Effector memory CD8-positive, alpha-beta T cell (primary cell): ENCODE results near the gene KAT6B.

ENCODE experiments used
- ATAC-seq: fragments of 150-1000 bp; cut with Tn5 transposase; replicated peaks from 2 replicates; pipeline ENCODE4 v1.10.0; 2021; ENCODE audit warnings: mild to moderate bottlenecking, moderate library complexity
- DNase-seq, 3 experiments: peaks; one replicate each; pipeline ENCODE4 v3.0.0; 2021
- H3K27ac Mint-ChIP-seq, 2 donors: one replicate each; pipeline ENCODE4 v1.8.0; 2022; ENCODE audit warnings: mild to moderate bottlenecking in 2 of 2, mixed read lengths in 2 of 2, moderate library complexity in 2 of 2
- H3K27me3 Mint-ChIP-seq, 2 donors: one replicate each; pipeline ENCODE4 v1.8.0; 2022; ENCODE audit warnings: mixed read lengths in 2 of 2
- H3K36me3 Mint-ChIP-seq: one replicate; pipeline ENCODE4 v1.8.0; 2022; ENCODE audit warnings: mild to moderate bottlenecking, moderate library complexity, mixed read lengths; ENCODE audit not compliant: insufficient read depth
- H3K4me1 Mint-ChIP-seq, 2 donors: one replicate each; pipeline ENCODE4 v1.8.0; 2022; ENCODE audit warnings: low read depth in 2 of 2, mixed read lengths in 2 of 2
- H3K4me3 Mint-ChIP-seq, 2 donors: one replicate each; pipeline ENCODE4 v1.8.0; 2022; ENCODE audit warnings: mild to moderate bottlenecking in 2 of 2, mixed read lengths in 2 of 2, moderate library complexity in 2 of 2
- H3K9me3 Mint-ChIP-seq, 2 donors: one replicate each; pipeline ENCODE4 v1.8.0; 2022; ENCODE audit warnings: mixed read lengths in 2 of 2

KAT6B gene

GRCh38 chr10:75008952-75009351 lies 182.6 kb downstream of the KAT6B start:
- Mint-ChIP-seq H3K36me3 (peaks cover 16% of the 10 kb centered on the region), H3K9me3 (no peaks in the 10 kb centered on the region), H3K4me1 (peaks cover 25 to 33% of the 10 kb centered on the region in 2 donors), H3K27ac (peak overlapping the region; percentile 80 to 81), H3K27me3 (no peaks in the 10 kb centered on the region), H3K4me3 (peak overlapping the region in 1 of 2 donors; percentile 68)
- no peak for DNase-seq
- ATAC-seq = peak; percentile 61

GRCh38 chr10:75009426-75009825 lies 183.0 kb downstream of the KAT6B start:
- Mint-ChIP-seq H3K36me3 (peaks cover 16% of the 10 kb centered on the region), H3K4me3 (peak overlapping the region in 1 of 2 donors; percentile 68), H3K27ac (peak overlapping the region; percentile 80 to 81), H3K4me1 (peaks cover 27 to 36% of the 10 kb centered on the region in 2 donors), H3K27me3 (no peaks in the 10 kb centered on the region), H3K9me3 (no peaks in the 10 kb centered on the region)
- DNase-seq = no peak
- ATAC-seq = no peak

DNA sequence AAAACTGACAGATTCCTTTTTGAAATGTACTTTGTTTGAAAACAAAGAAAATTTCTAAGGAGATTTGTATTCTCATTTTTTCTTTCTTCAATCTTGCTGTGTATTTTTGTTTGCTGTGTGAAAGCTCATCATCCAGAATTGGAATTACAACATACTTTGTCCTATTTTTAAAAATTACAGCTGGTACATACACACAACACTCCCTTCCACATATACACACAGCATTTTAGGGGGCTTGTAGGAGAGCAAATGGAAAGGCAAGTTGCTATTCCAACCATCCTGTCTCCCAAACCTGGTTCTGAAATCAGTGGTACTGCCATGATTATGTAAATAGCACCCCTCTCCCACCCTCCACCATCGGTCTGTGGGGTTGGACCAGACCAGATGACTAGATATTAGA lies 184.0 kb downstream of the KAT6B start:
- no peak for DNase-seq
- ATAC-seq = no peak
- Mint-ChIP-seq H3K27me3 (no peaks in the 10 kb centered on the region), H3K4me3 (no peak overlapping the region), H3K9me3 (no peaks in the 10 kb centered on the region), H3K36me3 (peaks cover 8% of the 10 kb centered on the region), H3K27ac (peak overlapping the region; percentile 49 to 80), H3K4me1 (peaks cover 33 to 45% of the 10 kb centered on the region in 2 donors)

- ATAC-seq (no peak), DNase-seq (no peak)
- H3K4me3 Mint-ChIP-seq = no peak overlapping the region
- H3K4me1 Mint-ChIP-seq = peaks cover 38 to 48% of the 10 kb centered on the region in 2 donors
- H3K27me3 Mint-ChIP-seq = no peaks in the 10 kb centered on the region
- peak overlapping the region in 1 of 2 donors; percentile 89 for H3K27ac Mint-ChIP-seq
- H3K9me3 Mint-ChIP-seq = no peaks in the 10 kb centered on the region
- H3K36me3 Mint-ChIP-seq = peaks cover 5% of the 10 kb centered on the region
Observed at GRCh38 chr10:75011221-75011620, 184.8 kb downstream of the KAT6B start.

GRCh38 chr10:75012471-75012870 lies 186.1 kb downstream of the KAT6B start:
- peak overlapping the region; percentile 2 to 6 for H3K4me3 Mint-ChIP-seq

GRCh38 chr10:75013007-75013406 lies 186.6 kb downstream of the KAT6B start:
- Mint-ChIP-seq H3K4me3 (peak overlapping the region in 1 of 2 donors; percentile 2), H3K9me3 (no peaks in the 10 kb centered on the region), H3K36me3 (peaks cover 7% of the 10 kb centered on the region), H3K27me3 (no peaks in the 10 kb centered on the region), H3K4me1 (peaks cover 31 to 37% of the 10 kb centered on the region in 2 donors), H3K27ac (peak overlapping the region; percentile 89 to 92)
- no peak for ATAC-seq
- no peak for DNase-seq

More at GRCh38 chr10:75012471-75012870, 186.1 kb downstream of the KAT6B start:
- ATAC-seq = no peak
- H3K27ac Mint-ChIP-seq = peak overlapping the region; percentile 89 to 92
- no peaks in the 10 kb centered on the region for H3K9me3 Mint-ChIP-seq
- H3K27me3 Mint-ChIP-seq = no peaks in the 10 kb centered on the region
- peaks cover 35 to 42% of the 10 kb centered on the region in 2 donors for H3K4me1 Mint-ChIP-seq
- no peak for DNase-seq
- peaks cover 7% of the 10 kb centered on the region for H3K36me3 Mint-ChIP-seq

- DNase-seq (no peak), ATAC-seq (no peak)
- Mint-ChIP-seq H3K36me3 (peaks cover 7% of the 10 kb centered on the region), H3K27me3 (no peaks in the 10 kb centered on the region), H3K27ac (peak overlapping the region; percentile 89 to 92), H3K4me1 (peaks cover 29 to 33% of the 10 kb centered on the region in 2 donors), H3K4me3 (peak overlapping the region; percentile 73 to 77), H3K9me3 (no peaks in the 10 kb centered on the region)
Observed at GRCh38 chr10:75013522-75013921, 187.1 kb downstream of the KAT6B start.

DNA sequence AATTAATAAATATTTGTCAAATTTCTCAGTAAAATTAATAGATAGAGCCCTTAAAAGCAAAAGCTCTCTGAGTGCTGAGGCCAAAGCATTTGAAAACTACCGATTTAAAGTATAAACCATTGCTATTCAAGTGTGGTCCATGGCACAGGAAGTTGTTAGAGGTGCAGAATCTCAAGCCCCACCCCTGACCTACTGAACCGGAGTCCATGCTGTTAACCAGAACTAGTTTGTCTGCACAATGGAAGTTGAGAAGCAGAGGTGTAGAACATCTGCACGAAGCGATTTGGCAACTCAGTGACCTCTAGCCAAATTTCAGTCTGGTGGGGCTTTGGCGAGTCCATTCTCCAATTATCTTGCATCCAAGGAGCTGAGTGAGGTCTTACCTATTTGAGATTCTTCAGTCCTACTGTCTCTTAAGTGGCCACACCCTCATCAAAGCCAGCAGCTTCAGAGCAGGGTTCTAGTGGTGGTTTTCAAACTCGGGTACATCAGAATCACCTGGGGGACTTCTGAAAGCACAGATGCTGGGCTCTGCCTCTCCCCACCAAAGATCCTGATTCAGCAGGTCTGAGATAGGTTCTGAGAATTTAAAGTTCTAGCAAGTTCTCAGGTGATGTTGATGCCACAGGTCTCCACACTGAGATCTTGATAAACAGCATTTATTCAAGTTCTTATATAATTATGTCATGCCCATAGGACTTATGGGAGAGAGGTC lies 188.3 kb downstream of the KAT6B start:
- peak overlapping the region; percentile 73 to 77 for H3K4me3 Mint-ChIP-seq

GRCh38 chr10:75015442-75015841 lies 189.0 kb downstream of the KAT6B start:
- Mint-ChIP-seq H3K27me3 (no peaks in the 10 kb centered on the region), H3K36me3 (peaks cover 7% of the 10 kb centered on the region), H3K4me3 (peak overlapping the region in 1 of 2 donors; percentile 3), H3K9me3 (no peaks in the 10 kb centered on the region), H3K4me1 (peaks cover 29 to 31% of the 10 kb centered on the region in 2 donors), H3K27ac (peak overlapping the region in 1 of 2 donors; percentile 92)
- DNase-seq (no peak), ATAC-seq (no peak)

More for the DNA sequence above, 188.3 kb downstream of the KAT6B start:
- DNase-seq = peak; percentile 39 to 54 (median 51)
- H3K9me3 Mint-ChIP-seq = no peaks in the 10 kb centered on the region
- peaks cover 29 to 31% of the 10 kb centered on the region in 2 donors for H3K4me1 Mint-ChIP-seq
- peak; percentile 99 for ATAC-seq
- H3K27ac Mint-ChIP-seq = peak overlapping the region; percentile 89 to 92
- peaks cover 7% of the 10 kb centered on the region for H3K36me3 Mint-ChIP-seq
- H3K27me3 Mint-ChIP-seq = no peaks in the 10 kb centered on the region

DNA sequence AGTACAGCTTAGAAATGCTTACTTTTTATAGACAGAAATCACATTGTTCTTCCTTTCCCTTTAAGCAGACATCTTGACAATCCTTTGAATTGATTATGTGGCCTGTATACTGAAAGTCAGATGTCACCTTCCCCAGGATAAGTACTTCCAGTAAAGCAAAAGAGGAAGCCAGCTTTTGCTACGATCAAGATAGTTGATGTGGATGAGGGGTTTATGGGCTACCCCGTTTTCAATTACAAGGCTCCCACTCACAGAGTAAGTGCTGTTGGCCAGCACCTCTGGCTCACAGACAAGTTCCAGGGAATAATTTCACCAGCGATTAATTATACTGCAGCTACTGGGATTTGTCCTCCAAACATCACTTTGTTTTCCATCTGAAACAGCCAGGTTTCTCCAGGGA lies 189.9 kb downstream of the KAT6B start:
- peak overlapping the region in 1 of 2 donors; percentile 92 for H3K27ac Mint-ChIP-seq
- DNase-seq (no peak), ATAC-seq (no peak)
- no peaks in the 10 kb centered on the region for H3K27me3 Mint-ChIP-seq
- H3K4me1 Mint-ChIP-seq = peaks cover 29 to 31% of the 10 kb centered on the region in 2 donors
- peaks cover 10% of the 10 kb centered on the region for H3K36me3 Mint-ChIP-seq
- no peak overlapping the region for H3K4me3 Mint-ChIP-seq
- H3K9me3 Mint-ChIP-seq = no peaks in the 10 kb centered on the region

GRCh38 chr10:75018251-75018650 lies 191.9 kb downstream of the KAT6B start:
- peak overlapping the region in 1 of 2 donors; percentile 60 for H3K27ac Mint-ChIP-seq
- H3K36me3 Mint-ChIP-seq = peaks cover 20% of the 10 kb centered on the region
- ATAC-seq (no peak), DNase-seq (no peak)
- no peaks in the 10 kb centered on the region for H3K27me3 Mint-ChIP-seq
- H3K9me3 Mint-ChIP-seq = no peaks in the 10 kb centered on the region
- H3K4me1 Mint-ChIP-seq = peaks cover 22 to 35% of the 10 kb centered on the region in 2 donors
- H3K4me3 Mint-ChIP-seq = no peak overlapping the region

DNA sequence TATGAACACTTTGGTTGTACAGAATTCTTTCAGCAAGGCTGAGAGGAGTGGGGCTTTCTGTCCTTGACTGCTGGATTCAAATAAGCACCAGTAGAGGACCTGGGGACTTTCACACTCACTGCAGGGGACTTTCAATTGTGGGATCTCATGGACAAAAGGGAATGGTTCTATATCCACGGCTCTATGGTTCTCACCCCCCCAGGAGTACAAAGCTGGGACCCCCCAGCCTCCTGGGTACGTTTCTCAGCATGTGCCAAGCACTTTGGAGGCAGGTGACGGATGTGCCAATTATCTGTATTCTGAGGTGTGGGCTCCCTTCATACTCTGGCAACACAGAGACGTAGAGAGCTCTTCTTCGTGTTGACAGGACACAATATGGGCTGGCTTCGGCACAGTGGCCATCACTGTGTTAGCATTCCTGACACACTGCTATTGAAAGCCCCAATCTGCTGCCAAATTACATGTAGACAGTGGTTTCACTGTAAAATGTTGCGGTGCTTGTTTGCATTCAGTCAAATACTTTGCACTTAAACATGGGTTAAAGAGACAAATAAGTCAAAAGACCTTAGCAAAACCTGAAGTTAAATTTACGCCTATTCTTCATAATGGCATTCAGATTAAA lies 192.4 kb downstream of the KAT6B start:
- Mint-ChIP-seq H3K27me3 (no peaks in the 10 kb centered on the region), H3K27ac (peak overlapping the region; percentile 32 to 60), H3K36me3 (peaks cover 23% of the 10 kb centered on the region), H3K4me3 (no peak overlapping the region), H3K4me1 (peaks cover 16 to 29% of the 10 kb centered on the region in 2 donors), H3K9me3 (no peaks in the 10 kb centered on the region)
- no peak for ATAC-seq
- DNase-seq = no peak

- ATAC-seq = peak; percentile 32
- DNase-seq = no peak
- no peak overlapping the region for H3K4me3 Mint-ChIP-seq
- no peaks in the 10 kb centered on the region for H3K27me3 Mint-ChIP-seq
- no peaks in the 10 kb centered on the region for H3K9me3 Mint-ChIP-seq
- H3K27ac Mint-ChIP-seq = peak overlapping the region; percentile 32 to 60
- H3K4me1 Mint-ChIP-seq = peaks cover 12 to 26% of the 10 kb centered on the region in 2 donors
- H3K36me3 Mint-ChIP-seq = peaks cover 24% of the 10 kb centered on the region
Observed at GRCh38 chr10:75019370-75019769, 193.0 kb downstream of the KAT6B start.

DNA sequence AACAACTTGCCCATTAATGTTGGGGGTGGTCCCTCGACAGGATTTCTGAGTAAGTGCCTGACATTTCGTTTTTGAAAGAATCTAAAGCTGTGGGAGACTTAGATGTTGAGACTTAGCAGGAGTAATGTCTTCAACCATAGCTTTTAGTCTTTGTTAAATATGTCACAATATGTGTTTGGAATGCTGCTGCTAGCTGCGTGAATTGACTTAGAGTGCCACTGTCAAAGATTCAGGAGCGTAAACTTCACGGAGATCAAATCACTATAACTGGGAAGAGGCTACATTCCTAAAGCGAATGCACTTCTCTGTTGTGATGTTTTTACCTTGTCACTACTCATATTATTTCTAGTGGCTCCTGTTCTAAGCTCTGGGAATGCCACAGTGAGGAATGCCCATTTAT lies 193.8 kb downstream of the KAT6B start:
- DNase-seq = no peak
- Mint-ChIP-seq H3K4me1 (peaks cover 5 to 21% of the 10 kb centered on the region in 2 donors), H3K9me3 (no peaks in the 10 kb centered on the region), H3K27ac (no peak overlapping the region), H3K4me3 (no peak overlapping the region), H3K36me3 (peaks cover 32% of the 10 kb centered on the region), H3K27me3 (no peaks in the 10 kb centered on the region)
- ATAC-seq = no peak
